Mucosa of gallbladder (tissue), 1 donor: Measurements from ENCODE around the gene PIGO. TPM values are rescaled to one million over a fixed set of nuclear protein-coding genes. Genes with fewer than 3 reads are reported as not detected.

Experiments used
- DNase-seq: peaks from one replicate; pipeline ENCODE4 v3.0.0-alpha.2; 2020; ENCODE audit warnings: low spot score
- total RNA-seq: library from RNA; stranded (reverse); gene quantifications from one replicate; pipeline ENCODE4 v1.2.1, GENCODE V29; 2021
- donor health status: DM: no; HTN: no; CAD: no.

Gene PIGO
- total RNA-seq: 35.9 TPM

DNA sequence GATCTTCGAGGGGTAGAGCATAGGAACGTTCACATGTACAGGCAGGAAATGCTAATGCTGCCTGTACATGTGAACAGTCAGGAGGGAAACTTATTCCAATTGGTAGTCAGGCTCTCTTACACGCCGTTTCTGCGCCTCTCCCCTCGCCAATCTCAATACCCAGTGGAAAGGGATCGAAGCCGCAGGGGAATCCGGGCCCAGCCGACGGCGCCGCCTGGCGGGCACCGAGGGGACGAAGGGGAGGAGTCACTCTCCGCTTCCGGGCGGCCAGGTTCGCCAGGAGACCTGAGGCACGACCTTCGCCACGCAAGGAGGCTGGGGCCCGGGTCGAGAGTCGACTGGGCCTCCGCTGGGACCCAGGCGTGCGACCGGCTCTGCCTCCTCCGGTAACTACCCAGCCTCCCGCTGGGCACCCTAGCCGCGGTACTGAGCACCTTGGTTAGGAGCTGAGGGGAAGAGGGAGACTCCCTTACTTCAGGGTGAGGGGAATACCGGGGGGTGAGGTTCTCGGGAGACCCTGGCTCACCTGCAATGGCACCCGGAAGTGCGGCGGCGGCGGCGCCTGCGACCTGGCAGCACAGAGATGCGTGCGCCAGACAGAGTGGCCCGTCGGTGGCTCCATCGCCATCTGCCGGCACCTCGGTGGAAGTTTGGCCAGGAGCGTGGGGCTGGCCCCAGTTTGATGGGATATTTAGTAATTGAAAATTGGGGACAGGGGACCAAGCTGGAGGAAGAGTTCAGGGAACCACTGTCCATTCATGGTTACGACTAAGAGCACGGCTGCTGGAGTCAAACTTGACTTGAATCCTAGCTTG is at the start of gene PIGO:
TSS of gene PIGO (minus strand) at position 557 of the 815 bp plus-strand sequence. CDS start 1,026 bp downstream, outside the sequence.
- peak; percentile 89 for DNase-seq

DNA sequence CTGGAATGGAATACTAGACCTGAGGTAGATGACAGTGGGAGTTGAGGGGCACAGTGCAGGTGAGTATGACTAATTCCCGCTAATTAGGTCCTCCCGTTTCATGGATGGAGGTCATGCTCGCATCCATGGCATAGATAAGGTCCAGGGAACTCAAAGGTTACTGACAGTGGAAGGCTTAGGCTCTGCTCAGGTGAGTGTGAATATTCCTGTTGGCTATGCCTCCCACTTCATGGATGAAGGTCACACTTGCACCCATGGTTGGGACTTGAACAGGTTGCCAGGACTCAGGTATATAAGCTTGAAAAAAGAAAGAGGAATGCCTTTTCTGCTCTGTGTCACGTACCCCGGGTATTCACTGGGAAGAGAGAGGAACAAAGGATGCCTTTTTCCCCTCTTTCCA is 45.6 kb upstream of the PIGO start:
- DNase-seq: no peak

DNA sequence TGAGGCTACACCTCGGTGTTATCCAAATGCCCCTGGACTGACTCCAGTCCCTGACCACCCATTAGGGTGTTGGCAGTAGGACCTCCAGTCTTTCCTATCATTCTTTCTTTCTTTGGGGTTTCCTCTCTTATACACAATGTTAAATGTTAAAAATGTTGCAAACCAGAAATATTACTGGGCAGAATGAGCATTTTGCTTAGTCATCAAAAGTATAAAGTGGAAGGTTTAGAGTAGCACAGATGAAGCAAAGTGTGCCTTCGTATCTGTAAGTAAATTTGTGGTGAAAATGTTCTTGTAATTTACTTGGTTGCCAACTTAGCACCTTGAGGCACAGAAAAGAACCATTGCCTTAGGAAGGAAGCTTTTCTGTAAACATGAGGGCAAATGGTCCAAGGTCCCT is 43.7 kb upstream of the PIGO start:
- DNase-seq: no peak

DNA sequence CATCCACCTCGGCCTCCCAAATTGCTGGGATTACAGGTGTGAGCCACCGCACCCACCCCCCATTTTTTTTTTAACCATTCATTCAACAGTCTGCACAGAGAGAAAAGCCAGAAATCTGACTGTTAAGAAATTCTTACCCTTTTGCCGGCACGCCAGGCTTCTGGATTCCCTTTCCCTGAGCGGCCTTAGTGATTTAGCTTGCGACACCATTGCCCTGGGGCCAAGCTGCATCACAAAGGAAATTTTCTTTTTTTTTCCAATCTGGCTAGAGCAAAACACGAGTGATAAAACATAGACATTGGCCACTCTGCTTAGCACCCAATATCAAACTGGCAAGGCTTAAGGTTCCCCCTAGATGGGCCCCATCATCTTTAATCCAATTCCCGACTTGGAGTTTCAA is 40.5 kb upstream of the PIGO start:
- DNase-seq: no peak

DNA sequence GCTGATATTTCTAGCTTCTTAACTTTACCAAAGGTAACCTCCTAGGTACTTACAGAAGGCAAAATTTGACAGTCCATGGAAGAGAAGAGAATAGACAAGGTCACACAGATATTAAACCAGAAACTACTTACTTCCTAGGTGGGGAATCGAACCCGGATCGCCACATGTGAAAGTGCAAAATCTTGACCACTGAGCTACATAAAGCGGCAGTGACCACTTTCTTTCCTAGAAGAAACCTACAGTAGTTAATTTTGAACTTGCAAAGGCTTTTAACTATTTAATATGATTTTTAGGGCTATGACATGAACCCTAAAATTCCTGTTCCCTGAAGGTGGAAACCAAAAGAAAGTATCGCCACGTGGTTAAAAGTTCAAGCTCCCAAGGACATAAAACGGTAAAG is 39.6 kb upstream of the PIGO start:
- no peak for DNase-seq

DNA sequence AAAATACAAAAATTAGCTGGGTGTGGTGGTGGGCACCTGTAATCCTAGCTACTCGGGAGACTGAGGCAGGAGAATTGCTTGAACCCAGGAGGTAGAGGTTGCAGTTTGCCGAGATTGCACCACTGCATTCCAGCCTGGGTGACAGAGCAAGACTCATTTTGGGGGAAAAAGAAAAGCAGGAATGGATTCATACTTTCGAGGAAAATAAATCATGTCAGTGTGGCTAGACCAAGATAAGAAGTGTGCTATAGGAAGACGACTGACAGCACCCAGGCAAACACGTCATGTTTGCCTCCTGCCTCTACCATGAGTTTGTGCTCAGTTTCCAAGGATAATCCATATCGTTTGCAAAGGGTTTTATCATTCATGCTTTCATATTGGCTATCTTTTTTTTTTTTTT is 38.5 kb upstream of the PIGO start:
- DNase-seq: no peak

DNA sequence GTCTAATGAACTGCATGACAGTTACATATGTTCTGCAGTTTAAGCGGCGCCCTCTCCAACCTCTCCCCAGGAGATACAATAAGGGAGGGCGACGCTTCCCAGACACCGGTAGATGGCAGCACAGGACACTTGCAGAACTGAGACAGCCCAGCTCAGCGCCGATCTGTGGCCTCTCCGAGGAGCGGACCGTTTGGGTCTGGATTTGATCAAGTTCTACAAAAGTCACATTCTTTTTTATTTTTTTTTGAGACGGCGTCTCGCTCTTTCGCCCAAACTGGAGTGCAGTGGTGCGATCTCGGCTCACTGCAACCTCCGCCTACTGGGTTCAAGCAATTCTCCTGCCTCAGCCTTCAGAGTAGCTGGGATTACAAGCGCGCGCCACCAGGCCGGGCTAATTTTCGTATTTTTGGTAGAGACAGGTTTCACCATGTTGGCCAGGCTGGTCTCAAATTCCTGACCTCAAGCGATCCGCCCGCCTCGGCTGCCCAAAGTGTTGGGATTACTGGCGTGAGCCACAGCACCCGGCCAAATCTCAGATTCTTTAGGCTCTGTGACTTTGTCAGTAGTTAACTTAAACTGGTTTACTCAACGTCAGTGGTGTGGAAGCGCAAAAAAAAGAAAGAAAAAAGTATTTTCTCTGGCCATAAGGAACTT is 20.6 kb upstream of the PIGO start:
- peak; percentile 94 for DNase-seq

DNA sequence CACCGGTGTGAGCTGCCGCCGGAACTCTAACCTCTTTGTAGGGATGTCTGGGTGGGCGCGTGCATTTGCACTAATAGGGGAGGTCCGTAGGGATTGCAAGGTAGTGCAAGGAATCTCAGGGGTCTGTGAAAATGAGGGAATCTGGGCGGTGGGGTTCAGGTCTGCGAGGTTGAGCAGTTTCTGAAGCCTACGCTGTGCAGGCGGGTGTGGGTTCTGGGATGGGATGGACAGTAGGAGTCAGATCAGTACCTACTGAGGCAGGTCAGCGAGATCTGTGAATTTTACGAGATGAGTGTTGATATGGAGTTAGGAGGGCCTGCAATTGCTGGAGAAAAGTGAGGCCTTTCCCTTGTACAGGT is 20.1 kb upstream of the PIGO start:
- no peak for DNase-seq

DNA sequence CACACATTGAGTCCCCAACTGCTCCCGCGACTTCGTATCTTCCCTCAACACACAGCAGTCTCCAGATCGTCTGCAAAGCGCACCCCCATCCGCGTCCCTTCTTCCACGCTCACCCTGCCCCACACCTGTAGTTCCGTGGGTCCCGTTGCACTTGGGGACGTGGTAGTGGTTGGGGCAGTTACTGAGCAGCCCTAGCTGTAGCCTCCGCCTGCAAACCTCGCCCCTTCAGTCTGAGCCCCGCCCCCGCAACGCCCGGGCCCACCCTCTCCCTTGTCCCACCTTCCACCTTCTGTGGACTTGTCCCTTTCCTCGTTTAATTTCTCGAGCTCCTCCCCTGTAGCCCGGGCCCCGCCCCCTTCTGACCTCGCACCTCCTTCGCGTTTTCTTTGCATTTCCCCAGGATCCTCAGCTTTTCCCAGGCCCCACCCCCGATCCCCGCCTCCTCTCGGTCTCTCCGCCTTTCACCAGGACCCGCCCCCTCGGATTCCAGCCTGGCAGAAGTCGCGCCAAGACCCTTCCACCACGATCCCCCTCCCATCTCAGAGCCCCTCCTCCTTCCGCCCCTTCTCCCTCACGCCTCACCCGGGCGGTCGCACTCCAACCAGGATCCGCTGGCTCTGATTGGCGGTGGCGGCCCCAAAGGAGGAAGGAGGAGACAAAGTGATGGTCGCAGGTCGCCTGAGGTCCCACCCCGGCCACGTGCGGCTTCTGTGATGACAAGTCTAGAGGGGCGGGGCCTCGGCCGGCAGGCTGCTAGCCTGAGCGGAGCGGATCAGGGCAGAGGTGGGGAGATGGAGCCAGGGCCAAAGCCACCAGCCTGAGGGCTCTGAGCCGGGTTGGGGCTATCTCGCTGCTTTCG is 19.5 kb upstream of the PIGO start, which contains the start of gene ATOSB:
TSS of gene ATOSB (minus strand) at position 183 of the 859 bp plus-strand sequence. CDS start 7,588 bp downstream, outside the sequence.
- peak; percentile 95 for DNase-seq

DNA sequence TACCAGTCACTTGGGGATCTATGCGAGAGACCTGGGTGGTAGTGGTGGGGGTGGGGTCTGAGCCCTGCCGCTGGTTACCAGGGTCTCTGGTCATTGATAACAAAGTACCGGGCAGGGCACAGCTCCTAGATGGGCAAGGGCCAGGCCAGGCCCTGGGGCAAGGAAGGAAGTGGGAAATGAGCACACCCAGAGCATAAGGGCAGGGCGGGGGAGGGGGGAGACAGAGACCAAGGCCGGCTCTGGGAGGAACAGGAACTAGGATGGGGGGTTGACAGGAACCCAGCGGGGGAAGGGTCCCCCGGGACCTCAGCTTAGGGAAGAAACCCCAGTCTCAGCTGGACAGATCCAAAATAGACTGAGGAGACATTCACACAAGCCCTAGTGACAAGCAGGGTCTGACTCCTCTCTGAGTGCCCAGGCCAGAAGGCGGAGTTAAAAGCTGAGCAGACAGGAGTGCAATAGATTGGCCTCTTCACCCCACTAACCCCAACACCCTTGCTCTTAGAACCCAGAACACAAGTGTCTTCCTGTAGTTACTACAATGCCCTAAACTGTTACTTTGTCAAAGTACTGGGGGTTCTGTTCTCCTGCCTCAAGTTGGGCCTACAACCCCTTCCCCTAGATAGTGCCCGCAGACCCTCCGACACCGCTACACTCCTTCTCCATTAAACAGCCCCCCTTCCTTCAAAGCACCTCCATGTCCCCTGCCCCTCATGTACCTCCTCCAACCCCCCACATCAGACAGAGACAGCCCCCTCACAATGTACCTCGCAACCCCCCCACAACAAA is 18.6 kb upstream of the PIGO start:
- peak; percentile 42 for DNase-seq

DNA sequence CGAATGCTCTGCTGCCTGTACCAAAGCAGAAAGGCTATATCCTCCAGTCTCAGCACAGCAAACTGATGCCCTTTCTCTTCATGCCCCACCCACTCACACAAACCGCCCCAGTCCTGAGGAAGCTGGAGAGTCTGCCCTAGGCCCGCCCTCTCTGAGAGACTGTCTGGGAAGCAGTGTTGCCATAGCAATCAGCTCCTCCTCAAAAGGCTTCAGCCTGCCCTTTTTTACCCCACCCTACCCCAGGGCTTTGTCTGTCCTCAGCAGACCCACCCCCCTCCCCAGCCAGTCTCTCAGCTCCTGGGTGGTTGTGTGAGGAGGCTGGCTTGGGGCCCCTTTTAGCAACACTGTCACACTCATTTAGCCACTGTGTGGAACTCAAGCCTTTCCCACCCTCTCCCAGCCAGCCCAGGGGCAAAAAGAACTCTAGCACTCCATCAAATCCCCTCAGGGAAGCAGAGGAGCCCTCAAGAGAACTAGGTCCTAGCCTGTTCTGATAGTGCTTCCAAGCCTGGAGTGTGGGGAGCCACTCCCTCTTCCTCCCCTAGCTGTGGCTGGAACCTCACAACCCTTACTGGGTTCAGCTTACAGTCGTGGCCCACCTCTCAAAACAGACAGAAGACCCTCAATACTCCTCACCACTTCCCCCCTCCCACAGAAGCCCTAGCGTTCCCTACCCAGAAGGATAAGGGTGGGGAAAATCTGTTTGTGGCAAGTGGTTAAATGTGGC is 17.9 kb upstream of the PIGO start:
- DNase-seq: peak; percentile 83

DNA sequence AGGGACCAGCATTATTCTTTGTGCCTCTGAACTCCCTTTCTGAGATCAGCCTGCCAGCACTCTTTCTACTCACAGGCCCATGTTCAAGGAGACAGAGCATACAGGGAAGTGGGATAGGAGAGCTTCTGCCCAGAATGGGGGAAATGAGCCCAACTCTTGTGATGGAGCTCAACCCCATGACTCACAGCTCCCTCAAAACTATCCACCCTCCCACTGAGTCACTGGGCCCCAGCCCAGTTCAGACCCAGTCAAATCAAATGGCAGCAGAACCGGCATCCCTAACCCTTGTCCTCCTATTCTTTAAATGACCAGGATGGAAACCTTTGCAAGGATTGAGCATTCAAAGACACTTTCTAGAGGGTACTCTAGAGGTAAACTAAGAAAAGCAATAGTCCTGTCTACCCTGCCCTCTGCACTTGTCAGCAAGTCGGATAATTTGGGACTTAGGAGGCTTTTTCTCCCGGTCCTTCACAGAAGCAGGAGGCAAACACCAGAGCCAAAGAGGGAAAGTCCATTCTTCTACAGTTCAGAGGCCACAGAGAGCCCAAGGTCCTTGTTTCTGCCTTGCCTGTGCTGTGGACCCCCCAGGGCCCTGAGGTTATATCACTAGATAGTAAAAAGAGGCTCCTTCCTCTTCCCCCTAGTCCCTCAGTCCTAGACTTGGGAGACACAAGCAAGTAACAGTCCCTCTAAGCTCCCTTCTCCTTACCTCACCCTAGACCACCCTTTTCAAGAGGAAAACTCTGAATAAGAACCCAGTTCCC is 16.0 kb upstream of the PIGO start:
- no peak for DNase-seq

DNA sequence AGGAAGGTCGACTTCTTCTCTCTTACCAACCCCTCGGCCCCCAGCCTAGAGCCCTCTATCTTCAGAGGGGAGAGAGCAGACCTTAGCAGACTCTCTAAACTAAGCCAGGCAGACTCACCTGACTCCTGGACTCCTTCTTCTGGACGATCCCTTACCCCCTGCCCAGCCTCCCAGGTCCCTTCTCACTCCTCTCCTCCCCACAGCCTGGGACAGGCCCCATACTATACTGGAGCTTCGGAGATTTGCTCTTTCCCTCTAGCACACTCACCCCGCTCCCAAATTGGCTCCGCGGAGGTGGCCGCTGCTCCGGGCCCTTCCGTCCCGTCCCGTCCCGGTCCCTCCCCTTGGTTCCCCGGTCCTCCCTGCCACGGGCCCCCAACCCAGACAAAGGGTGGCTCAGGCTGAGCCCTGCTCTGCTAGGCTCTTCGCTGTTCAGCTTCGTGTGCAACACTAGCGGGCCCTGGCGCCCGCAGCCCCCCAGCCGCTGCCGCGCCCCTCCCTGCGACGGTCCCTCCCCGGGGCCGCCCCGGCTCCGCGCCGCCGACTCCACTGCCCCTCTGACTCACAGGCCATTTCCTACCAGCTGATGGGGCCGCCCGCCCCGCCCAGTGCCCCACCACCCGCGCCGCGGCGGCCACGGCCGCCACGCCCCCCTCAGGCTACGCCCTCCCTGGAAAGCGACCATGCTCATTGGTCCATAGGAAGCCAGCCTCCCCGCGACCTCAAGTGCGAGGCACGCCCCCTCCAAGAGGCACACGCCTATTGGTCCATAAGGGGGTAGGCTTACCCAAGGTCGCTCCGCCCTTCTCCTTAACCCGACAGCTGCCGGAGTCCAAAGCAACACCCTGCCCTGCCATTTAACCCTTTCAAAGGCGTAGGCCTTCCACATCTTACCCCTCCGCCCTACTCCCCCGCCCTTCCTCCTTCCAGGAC is 14.9 kb upstream of the PIGO start:
- peak; percentile 97 for DNase-seq

DNA sequence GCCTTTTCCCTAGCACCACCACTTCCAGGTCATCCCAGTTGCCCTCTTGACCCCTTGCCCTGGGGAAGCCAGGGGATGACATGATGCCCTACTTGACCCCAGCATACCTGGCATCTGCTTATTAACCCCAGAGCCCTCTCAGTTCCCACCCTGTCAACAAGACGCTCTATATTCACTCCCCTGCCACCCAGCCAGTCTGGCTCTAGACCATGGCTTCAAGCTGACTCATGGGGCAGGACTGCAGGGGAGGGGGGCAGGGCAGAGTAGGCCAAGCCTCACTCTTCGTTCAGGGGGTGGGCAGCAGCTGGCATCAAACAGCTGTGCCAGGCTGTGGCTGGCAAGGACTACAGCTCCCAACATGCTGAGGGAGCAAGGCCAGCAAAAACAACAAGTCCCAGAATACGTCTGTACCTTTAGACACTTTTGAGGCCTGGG is 14.0 kb upstream of the PIGO start:
- no peak for DNase-seq

DNA sequence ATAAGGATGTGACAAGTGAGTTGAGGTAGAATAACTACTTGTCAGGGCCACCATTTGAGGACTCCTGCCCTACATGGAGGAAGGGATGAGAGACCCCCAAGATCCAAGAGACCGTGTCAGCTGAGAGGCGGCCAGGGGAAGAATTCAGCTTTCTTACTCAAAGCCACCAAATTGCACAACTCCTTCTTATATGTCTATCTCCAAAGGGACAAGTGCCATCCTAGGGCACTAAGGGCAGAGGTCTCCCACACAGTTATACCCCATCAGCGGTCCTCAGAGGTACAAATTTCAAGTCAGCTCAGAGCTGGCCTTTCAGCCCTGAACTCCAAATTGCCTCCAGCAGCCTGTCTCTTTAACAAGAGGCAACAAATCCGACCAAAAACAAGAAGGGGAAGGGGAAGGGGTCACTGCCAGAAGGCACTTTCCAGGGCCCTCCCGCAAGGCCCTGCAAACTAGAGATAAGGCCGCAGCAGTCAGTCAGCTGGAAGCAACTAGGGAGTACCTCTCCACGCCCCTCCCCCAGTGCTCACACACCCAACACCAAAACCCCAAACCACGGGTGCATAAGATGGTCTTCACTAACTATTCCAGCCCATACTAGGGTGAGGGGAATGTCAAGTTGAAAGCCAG is 12.7 kb upstream of the PIGO start:
- no peak for DNase-seq

DNA sequence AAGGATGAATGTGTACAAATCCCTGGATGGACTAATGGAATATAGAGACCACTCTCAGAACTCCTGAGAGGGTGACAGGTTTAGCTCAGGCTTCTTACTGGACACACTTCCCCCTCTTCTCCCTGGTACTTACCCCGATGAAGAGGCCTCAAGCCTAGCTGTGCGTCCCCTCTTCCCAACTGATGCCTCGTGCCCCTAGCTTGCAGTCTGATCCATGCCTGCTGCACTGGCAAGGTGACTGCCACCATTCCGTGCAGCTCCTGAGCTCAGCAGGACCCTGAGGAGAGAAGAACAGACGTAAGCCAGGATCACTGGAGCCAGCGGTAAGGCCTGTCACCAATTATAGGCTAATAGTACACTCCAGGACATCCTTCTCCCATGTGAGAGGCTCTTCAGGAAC is 12.1 kb upstream of the PIGO start:
- no peak for DNase-seq

DNA sequence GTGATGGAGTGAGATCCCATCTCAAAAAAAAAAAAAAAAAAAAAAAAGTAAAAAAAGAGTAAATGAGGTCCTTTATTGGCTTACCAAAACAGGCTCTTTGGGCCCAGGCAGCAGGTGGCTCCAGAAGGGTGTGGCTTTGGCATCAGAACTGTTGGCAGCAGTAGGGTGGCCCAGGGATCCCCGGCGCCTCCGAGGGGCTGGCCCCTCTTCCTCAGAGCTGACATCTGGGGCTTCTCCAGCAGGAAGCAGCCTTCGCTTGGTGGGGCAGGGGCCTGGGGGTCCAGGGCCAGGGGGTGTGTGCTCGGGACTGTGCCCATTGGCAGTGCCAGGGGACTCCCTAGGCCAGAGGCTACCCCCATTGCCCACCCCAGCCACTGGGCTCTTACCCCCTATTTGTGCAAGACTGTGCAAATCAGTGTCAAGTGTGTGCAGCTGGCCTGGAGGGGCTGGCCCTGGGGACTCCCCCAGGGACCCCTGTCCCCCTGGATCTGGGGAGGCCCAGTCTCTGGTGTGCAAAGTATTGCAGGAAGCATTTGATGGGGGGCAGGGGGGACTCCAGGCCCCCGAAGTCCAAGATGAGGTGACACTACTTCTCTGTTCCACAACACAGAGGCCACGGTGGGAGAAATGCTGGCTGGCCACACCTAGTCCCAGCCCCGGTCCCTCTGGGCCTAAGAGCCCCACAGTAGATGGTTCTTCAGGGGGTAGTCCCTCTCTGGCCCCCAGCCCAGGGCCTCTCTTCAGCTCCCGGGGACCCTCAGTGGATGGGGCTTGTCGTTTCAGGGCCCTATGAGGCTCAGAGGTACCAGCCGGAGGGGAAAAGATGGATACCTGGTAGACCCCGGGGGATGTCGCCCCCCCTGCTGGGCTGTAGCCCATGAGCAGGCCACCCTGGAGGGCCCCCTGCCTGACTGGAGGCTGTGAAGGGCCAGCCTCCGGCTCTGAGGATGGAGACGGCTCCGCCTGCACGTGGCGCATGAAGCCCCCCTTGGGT is 11.2 kb upstream of the PIGO start:
- no peak for DNase-seq
